HCT116 (cell line): ENCODE data around the gene CRYBG2. TPM values are rescaled to one million over a fixed set of nuclear protein-coding genes. Genes with fewer than 3 reads are reported as not detected.

Experiments used
- ATAC-seq: fragments of 200-7000 bp; cut with Tn5 transposase; 2 replicates; pipeline ENCODE4 v1.9.1; 2020; ENCODE audit warnings: mild to moderate bottlenecking, moderate library complexity
- BruUV-seq: library from RNA; stranded (reverse); fragments of 400-500 nt; replicated peaks from 2 replicates; lab custom pipeline; 2021; lab: Mats Ljungman, UMichigan
- CTCF ChIA-PET: fragments of 300-600 bp; sonication (Branson Sonifier 250); formaldehyde crosslinking; loops from one replicate; lab custom pipeline; 2021; ENCODE audit warnings: antibody characterized with exemption; lab: Charles Lee
- POLR2A ChIA-PET: fragments of 300-600, 350-600 bp; sonication (Branson Sonifier 250); formaldehyde crosslinking; loops from one replicate; lab custom pipeline; 2021; ENCODE audit warnings: antibody characterized with exemption; lab: Charles Lee
- RAD21 ChIA-PET, 2 experiments: fragments of 300-600 bp; sonication (Branson Sonifier 250); formaldehyde crosslinking; loops; one replicate each; lab custom pipeline; 2023; ENCODE audit warnings: low total read pairs in 2 of 2; ENCODE audit not compliant: uncharacterized antibody in 2 of 2, unreplicated experiment in 2 of 2, low non-redundant PET in 1 of 2; lab: Charles Lee
- DNase-seq: peaks from one replicate; pipeline ENCODE4 v3.0.0-alpha.2; 2010; ENCODE audit warnings: low read depth, low spot score
- H2AFZ ChIP-seq: fragments of 200-600 bp; shearing (Covaris generic), sonication (generic); 2 replicates; pipeline ENCODE4 v1.6.1; 2017; ENCODE audit warnings: low read depth, mixed run types, mixed read lengths, antibody characterized with exemption, low read length; ENCODE audit not compliant: poor library complexity, severe bottlenecking
- H3K27ac ChIP-seq: 2 replicates; pipeline ENCODE4 v1.5.1; 2012; ENCODE audit warnings: low read depth, low read length
- H3K27me3 ChIP-seq: fragments of 200-600 bp; sonication (generic); 2 replicates; pipeline ENCODE4 v1.6.1; 2016; ENCODE audit warnings: mixed run types, low read length, mixed read lengths; ENCODE audit not compliant: insufficient read depth
- H3K36me3 ChIP-seq, 2 experiments: fragments of 200-500 bp in 1 of 2; fragments of 200-600 bp in 1 of 2; sonication (Bioruptor generic) in 1 of 2; sonication (generic) in 1 of 2; 2 replicates each; pipeline versions ENCODE4 v1.5.1 to v1.6.1; 2014 to 2016; ENCODE audit warnings: low read length in 2 of 2, inconsistent platforms in 1 of 2, mixed read lengths in 1 of 2, mixed run types in 1 of 2; ENCODE audit not compliant: insufficient read depth in 2 of 2, control insufficient read depth in 1 of 2
- H3K4me1 ChIP-seq, 2 experiments: fragments of 200-600 bp in 1 of 2; sonication (generic) in 1 of 2; 2 replicates each; pipeline versions ENCODE4 v1.5.1 to v1.6.1; 2012 to 2017; ENCODE audit warnings: low read length in 2 of 2, inconsistent platforms in 1 of 2, mild to moderate bottlenecking in 1 of 2, mixed read lengths in 1 of 2, mixed run types in 1 of 2, moderate library complexity in 1 of 2; ENCODE audit not compliant: insufficient read depth in 2 of 2, control insufficient read depth in 1 of 2
- H3K4me2 ChIP-seq: fragments of 200-600 bp; sonication (generic); 2 replicates; pipeline ENCODE4 v1.6.1; 2017; ENCODE audit warnings: mixed run types, low read length, mixed read lengths
- H3K4me3 ChIP-seq, 2 experiments: fragments of 200-600 bp in 1 of 2; sonication (generic) in 1 of 2; replicated peaks in 1 of 2; 2 replicates each; pipeline ENCODE4 v1.5.1; 2011 to 2016; ENCODE audit warnings: low read length in 2 of 2, control low read depth in 1 of 2, low read depth in 1 of 2, mild to moderate bottlenecking in 1 of 2, mixed read lengths in 1 of 2, mixed run types in 1 of 2
- H3K79me2 ChIP-seq: fragments of 200-600 bp; sonication (generic); 2 replicates; pipeline ENCODE4 v1.6.1; 2017; ENCODE audit warnings: mild to moderate bottlenecking, mixed run types, low read length, moderate library complexity, mixed read lengths; ENCODE audit not compliant: insufficient read depth
- H3K9ac ChIP-seq: fragments of 200-600 bp; sonication (generic); 2 replicates; pipeline ENCODE4 v1.6.1; 2016; ENCODE audit warnings: low read length, mixed read lengths
- H3K9me2 ChIP-seq: fragments of 200-600 bp; sonication (generic), shearing (Covaris generic); 2 replicates; pipeline ENCODE4 v1.6.1; 2017; ENCODE audit warnings: mixed run types, mild to moderate bottlenecking, moderate library complexity; ENCODE audit not compliant: insufficient read depth
- H3K9me3 ChIP-seq, 2 experiments: fragments of 200-500 bp in 1 of 2; fragments of 200-600 bp in 1 of 2; sonication (Bioruptor generic) in 1 of 2; sonication (generic) in 1 of 2; 2 replicates each; pipeline ENCODE4 v1.6.1; 2014 to 2017; ENCODE audit warnings: low read length in 2 of 2, mixed read lengths in 2 of 2, inconsistent platforms in 1 of 2, low read depth in 1 of 2, mild to moderate bottlenecking in 1 of 2, mixed run types in 1 of 2, moderate library complexity in 1 of 2; ENCODE audit not compliant: control insufficient read depth in 1 of 2, insufficient read depth in 1 of 2
- H4K20me1 ChIP-seq: fragments of 200-600 bp; sonication (generic), shearing (Covaris generic); 2 replicates; pipeline ENCODE4 v1.6.1; 2017; ENCODE audit warnings: mixed run types, mild to moderate bottlenecking, moderate library complexity; ENCODE audit not compliant: insufficient read depth
- CBX3 ChIP-seq: IDR thresholded peaks from 2 replicates; pipeline ENCODE4 v1.6.1; 2012; ENCODE audit warnings: low read depth
- ELF1 ChIP-seq: IDR thresholded peaks from 2 replicates; pipeline ENCODE4 v1.6.1; 2012; ENCODE audit warnings: low read depth, borderline replicate concordance
- EZH2phosphoT487 ChIP-seq: fragments of 200-600 bp; IDR thresholded peaks from 2 replicates; pipeline ENCODE4 v1.6.1; 2018; ENCODE audit warnings: antibody characterized with exemption, borderline replicate concordance
- FOSL1 ChIP-seq: IDR thresholded peaks from 2 replicates; pipeline ENCODE4 v1.6.1; 2012; ENCODE audit warnings: low read depth
- MAX ChIP-seq: IDR thresholded peaks from 2 replicates; pipeline ENCODE4 v1.6.1; 2012
- POLR2AphosphoS5 ChIP-seq: IDR thresholded peaks from 2 replicates; pipeline ENCODE4 v1.6.1; 2011; ENCODE audit warnings: mild to moderate bottlenecking, low read depth, low read length, moderate library complexity
- SP1 ChIP-seq: IDR thresholded peaks from 2 replicates; pipeline ENCODE4 v1.6.1; 2012; ENCODE audit warnings: low read depth
- SRF ChIP-seq: IDR thresholded peaks from 2 replicates; pipeline ENCODE4 v1.6.1; 2012; ENCODE audit warnings: low read depth
- ZBTB33 ChIP-seq: IDR thresholded peaks from 2 replicates; pipeline ENCODE4 v1.6.1; 2011; ENCODE audit warnings: mild to moderate bottlenecking, low read length, moderate library complexity; ENCODE audit not compliant: insufficient replicate concordance; ENCODE audit errors: extremely low read depth
- ZFX ChIP-seq: fragments of 450-650 bp; IDR thresholded peaks from 2 replicates; pipeline ENCODE4 v1.6.1; 2017
- ZNF274 ChIP-seq: fragments of 200-500 bp; sonication (Bioruptor generic); IDR thresholded peaks from 2 replicates; pipeline ENCODE4 v1.6.1; 2014; ENCODE audit warnings: mild to moderate bottlenecking, low read depth, low read length, inconsistent platforms
- intact Hi-C: fragments of 100-400 bp; cut with micrococcal nuclease; formaldehyde crosslinking; loops from 2 replicates; pipeline ENCODE4 v1.10.0; 2022
- total RNA-seq: library from RNA; stranded (reverse); gene quantifications from one replicate; pipeline ENCODE4 v1.2.1, GENCODE V29; 2021; ENCODE audit not compliant: unreplicated experiment

Gene CRYBG2
- total RNA-seq, 1 experiment from 2014 or later: 10.5 TPM

GRCh38 chr1:26401891-26402290 is 48.0 kb upstream of the CRYBG2 start:
- H3K27ac ChIP-seq: no peak overlapping the region
- H3K4me2 ChIP-seq: no peak overlapping the region
- no peak overlapping the region for H3K4me3 ChIP-seq
- H3K27me3 ChIP-seq: no peaks in the 10 kb centered on the region; the same call in 1 of the 2 replicates
- no peaks in the 10 kb centered on the region for H4K20me1 ChIP-seq
- ChIA-PET POLR2A (no interaction called here), CTCF (interaction anchor here (2.3 kb wide), 1 partner anchor 15 kb away, joined by 9 read pairs; no protein-coding TSS in a partner anchor), RAD21 (no interaction called here)
- no peaks in the 10 kb centered on the region for H3K36me3 ChIP-seq
- no peaks in the 10 kb centered on the region for H3K4me1 ChIP-seq
- ATAC-seq (no peak), DNase-seq (no peak)
- intact Hi-C loops: no loop called here
- no peaks in the 10 kb centered on the region for H3K79me2 ChIP-seq
- H3K9me2 ChIP-seq: no peaks in the 10 kb centered on the region
- no peaks in the 10 kb centered on the region for H3K9me3 ChIP-seq
- H3K9ac ChIP-seq: no peak overlapping the region
- no TSS peak for BruUV-seq
- TF ChIP-seq SP1 (no peak), MAX (no peak), ZFX (no peak), SRF (no peak), POLR2AphosphoS5 (no peak), ZBTB33 (no peak), ZNF274 (no peak), ELF1 (no peak), CBX3 (no peak), EZH2phosphoT487 (no peak), FOSL1 (no peak)
- H2AFZ ChIP-seq: no peak overlapping the region
